Middle frontal gyrus (tissue), 1 donor: ENCODE data around the gene SLC7A10.

ENCODE experiments used
- DNase-seq: peaks from one replicate; pipeline ENCODE4 v3.0.0-alpha.2; 2015; ENCODE audit warnings: low spot score; ENCODE audit errors: extremely low spot score

SLC7A10 gene

GRCh38 chr19:33225458-33225926 lies at the start of gene SLC7A10:
Gene SLC7A10, minus strand, starts transcription at chr19:33225850. Its CDS starts 147 bp downstream, at chr19:33225703.
- DNase-seq = no peak

- DNase-seq = no peak
Measured at GRCh38 chr19:33274663-33275558, 49.3 kb upstream of the SLC7A10 start.

- DNase-seq = no peak
Measured at GRCh38 chr19:33273881-33274662, 48.4 kb upstream of the SLC7A10 start.

- no peak for DNase-seq
Measured at GRCh38 chr19:33273065-33273736, 47.6 kb upstream of the SLC7A10 start.

- DNase-seq = no peak
Measured at GRCh38 chr19:33271246-33272021, 45.8 kb upstream of the SLC7A10 start.

GRCh38 chr19:33270769-33271168 lies 45.1 kb upstream of the SLC7A10 start:
- no peak for DNase-seq

- DNase-seq = no peak
Measured at GRCh38 chr19:33269016-33269415, 43.4 kb upstream of the SLC7A10 start.

GRCh38 chr19:33268162-33268991 lies 42.7 kb upstream of the SLC7A10 start:
- no peak for DNase-seq

GRCh38 chr19:33267706-33268105 lies 42.1 kb upstream of the SLC7A10 start:
- no peak for DNase-seq

- no peak for DNase-seq
Measured at GRCh38 chr19:33266974-33267484, 41.4 kb upstream of the SLC7A10 start.

GRCh38 chr19:33264881-33265445 lies 39.3 kb upstream of the SLC7A10 start:
- no peak for DNase-seq

- no peak for DNase-seq
Measured at GRCh38 chr19:33263325-33264023, 37.8 kb upstream of the SLC7A10 start.

- no peak for DNase-seq
Measured at GRCh38 chr19:33261511-33262189, 36.0 kb upstream of the SLC7A10 start.

- DNase-seq = no peak
Measured at GRCh38 chr19:33260628-33261418, 35.2 kb upstream of the SLC7A10 start.

- no peak for DNase-seq
Measured at GRCh38 chr19:33259539-33259938, 33.9 kb upstream of the SLC7A10 start.

- no peak for DNase-seq
Measured at GRCh38 chr19:33257828-33258227, 32.2 kb upstream of the SLC7A10 start.

- no peak for DNase-seq
Measured at GRCh38 chr19:33256261-33256660, 30.6 kb upstream of the SLC7A10 start.
